SK-N-SH (cell line): ENCODE results near the gene MRPL41. TPM values are rescaled to one million over a fixed set of nuclear protein-coding genes. Genes with fewer than 3 reads are reported as not detected.
"Not testable (repeated sequence)": the region's sequence is repeated elsewhere in the genome, so short reads cannot be mapped to it uniquely, and the experiment has no call there.

Experiments used
- CTCF ChIA-PET: fragments of 300-600, 350-600 bp; formaldehyde crosslinking; extraction: SDS; loops from one replicate; lab custom pipeline; 2021; lab: Yijun Ruan, JAX
- POLR2A ChIA-PET: fragments of 350-600 bp; sonication (Branson Sonifier 250); formaldehyde crosslinking; extraction: SDS; loops from one replicate; lab custom pipeline; 2020; ENCODE audit warnings: antibody characterized with exemption, inconsistent platforms; lab: Yijun Ruan, JAX
- DNase-seq: peaks from one replicate; pipeline ENCODE4 v3.0.0; 2012
- H2AFZ ChIP-seq: fragments of 200-600 bp; sonication (generic); 2 replicates; pipeline ENCODE4 v1.8.1; 2016; ENCODE audit warnings: antibody characterized with exemption, mild to moderate bottlenecking, low read depth
- H3F3A ChIP-seq: fragments of 200-600 bp; sonication (generic); replicated peaks from 2 replicates; pipeline ENCODE3; 2016; ENCODE audit warnings: antibody characterized with exemption, mild to moderate bottlenecking; ENCODE audit not compliant: insufficient read depth
- H3K27ac ChIP-seq, 2 experiments: fragments of 200-500 bp in 1 of 2; fragments of 200-600 bp in 1 of 2; sonication (Bioruptor generic) in 1 of 2; sonication (generic), shearing (Covaris generic) in 1 of 2; 2 replicates each; pipeline versions ENCODE4 v1.5.1 to v1.6.1; 2014 to 2016; ENCODE audit warnings: low read depth in 2 of 2, inconsistent platforms in 1 of 2, low read length in 1 of 2, mild to moderate bottlenecking in 1 of 2, mixed read lengths in 1 of 2
- H3K27me3 ChIP-seq: fragments of 200-600 bp; sonication (generic), shearing (Covaris generic); 2 replicates; pipeline ENCODE4 v1.6.1; 2016; ENCODE audit warnings: mixed run types; ENCODE audit not compliant: insufficient read depth
- H3K36me3 ChIP-seq, 2 experiments: fragments of 200-500 bp in 1 of 2; fragments of 200-600 bp in 1 of 2; sonication (Bioruptor generic) in 1 of 2; sonication (generic) in 1 of 2; replicated peaks in 1 of 2; 2 replicates each; pipeline versions ENCODE3 to v1.5.1; 2014 to 2016; ENCODE audit warnings: low read length in 1 of 2, mild to moderate bottlenecking in 1 of 2; ENCODE audit not compliant: insufficient read depth in 2 of 2, control insufficient read depth in 1 of 2
- H3K4me1 ChIP-seq, 2 experiments: fragments of 200-500 bp in 1 of 2; fragments of 200-600 bp in 1 of 2; sonication (Bioruptor generic) in 1 of 2; sonication (generic), shearing (Covaris generic) in 1 of 2; 2 replicates each; pipeline versions ENCODE4 v1.5.1 to v1.6.1; 2014 to 2016; ENCODE audit warnings: low read depth in 1 of 2, low read length in 1 of 2, mixed run types in 1 of 2; ENCODE audit not compliant: insufficient read depth in 2 of 2, control insufficient read depth in 1 of 2
- H3K4me2 ChIP-seq: fragments of 200-600 bp; sonication (generic), shearing (Covaris generic); 2 replicates; pipeline ENCODE4 v1.6.1; 2017; ENCODE audit warnings: mixed run types
- H3K4me3 ChIP-seq, 2 experiments: fragments of 200-500 bp in 1 of 2; fragments of 200-600 bp in 1 of 2; sonication (Bioruptor generic) in 1 of 2; sonication (generic), shearing (Covaris generic) in 1 of 2; 2 replicates each; pipeline versions ENCODE4 v1.5.1 to v1.8.1; 2014 to 2016; ENCODE audit warnings: low read depth in 2 of 2, inconsistent platforms in 1 of 2, low read length in 1 of 2, mild to moderate bottlenecking in 1 of 2, mixed read lengths in 1 of 2, moderate library complexity in 1 of 2
- H3K79me2 ChIP-seq: fragments of 200-600 bp; sonication (generic); 2 replicates; pipeline ENCODE4 v1.8.1; 2017; ENCODE audit warnings: mild to moderate bottlenecking; ENCODE audit not compliant: insufficient read depth
- H3K9ac ChIP-seq: fragments of 200-600 bp; sonication (generic); 2 replicates; pipeline ENCODE4 v1.6.1; 2017; ENCODE audit warnings: mixed run types
- H3K9me2 ChIP-seq: fragments of 200-600 bp; sonication (generic); 2 replicates; pipeline ENCODE4 v1.6.1; 2017; ENCODE audit warnings: mixed run types
- H3K9me3 ChIP-seq: fragments of 200-600 bp; sonication (generic); 2 replicates; pipeline ENCODE4 v1.6.1; 2017; ENCODE audit warnings: mixed run types, mild to moderate bottlenecking, moderate library complexity
- H4K20me1 ChIP-seq: fragments of 200-600 bp; sonication (generic); 2 replicates; pipeline ENCODE4 v1.6.1; 2017; ENCODE audit warnings: mild to moderate bottlenecking, mixed run types; ENCODE audit not compliant: insufficient read depth
- EP300 ChIP-seq, 2 experiments: IDR thresholded peaks; 2 replicates each; pipeline versions ENCODE4 v1.4.0 to v1.6.1; 2012; ENCODE audit warnings: borderline replicate concordance in 1 of 2, low read depth in 1 of 2, low read length in 1 of 2
- FOXJ3 ChIP-seq: sonication (generic); formaldehyde crosslinking; IDR thresholded peaks from 2 replicates; pipeline ENCODE4 v1.5.1; 2020; ENCODE audit warnings: mild to moderate bottlenecking, missing genetic modification reagents
- FOXM1 ChIP-seq: IDR thresholded peaks from 2 replicates; pipeline ENCODE4 v1.4.0; 2012; ENCODE audit warnings: low read depth, mild to moderate bottlenecking
- JUND ChIP-seq: IDR thresholded peaks from 2 replicates; pipeline ENCODE4 v1.4.0; 2012
- RFX5 ChIP-seq: IDR thresholded peaks from 2 replicates; pipeline ENCODE4 v1.6.1; 2012; ENCODE audit warnings: mild to moderate bottlenecking, improper control_type of control experiment, low read length
- SMC3 ChIP-seq: IDR thresholded peaks from 2 replicates; pipeline ENCODE4 v1.6.1; 2012; ENCODE audit warnings: low read depth, low read length, improper control_type of control experiment
- TAF1 ChIP-seq: IDR thresholded peaks from 2 replicates; pipeline ENCODE4 v1.6.1; 2012; ENCODE audit warnings: low read depth, mild to moderate bottlenecking, low read length, moderate library complexity, borderline replicate concordance
- TEAD4 ChIP-seq: IDR thresholded peaks from 2 replicates; pipeline ENCODE4 v1.4.0; 2012; ENCODE audit warnings: mild to moderate bottlenecking, borderline replicate concordance; ENCODE audit not compliant: insufficient read depth
- YY1 ChIP-seq: IDR thresholded peaks from 2 replicates; pipeline ENCODE4 v1.4.0; 2012; ENCODE audit warnings: low read depth, mild to moderate bottlenecking
- WGBS: methylation state at CpG from one replicate; pipeline ENCODE4 v1.1.6; 2017; ENCODE audit warnings: low lambda C conversion rate; 5-methylcytosine and 5-hydroxymethylcytosine counted together
- polyA plus RNA-seq, 3 experiments: library from polyadenylated mRNA; depleted of rRNA; stranded (reverse); fragments of >200 nt; gene quantifications; 2 replicates each; pipeline ENCODE4 v1.2.3, GENCODE V29; 2012
- TF ChIP-seq, protein P1 (sequence below): IDR thresholded peaks from 2 replicates; pipeline ENCODE4; 2012
- TF ChIP-seq, protein P2 (sequence below): IDR thresholded peaks from 2 replicates; pipeline ENCODE4 v1.4.0; 2012; ENCODE audit warnings: low read depth
- TF ChIP-seq, protein P3 (sequence below): IDR thresholded peaks from 2 replicates; pipeline ENCODE4 v1.4.0; 2012; ENCODE audit warnings: low read depth, borderline replicate concordance
- TF ChIP-seq, protein P4 (sequence below): IDR thresholded peaks from 2 replicates; pipeline ENCODE4 v1.4.0; 2012; ENCODE audit warnings: low read depth, borderline replicate concordance
- TF ChIP-seq, protein P5 (sequence below): fragments of 150-350 bp; IDR thresholded peaks from 2 replicates; pipeline ENCODE4 v1.6.1; 2016; ENCODE audit warnings: mild to moderate bottlenecking, low read depth, low read length

MRPL41 gene
- polyA plus RNA-seq, 1 of the 3 experiments (the other 2 are of a cell fraction), result 58.9 TPM

DNA sequence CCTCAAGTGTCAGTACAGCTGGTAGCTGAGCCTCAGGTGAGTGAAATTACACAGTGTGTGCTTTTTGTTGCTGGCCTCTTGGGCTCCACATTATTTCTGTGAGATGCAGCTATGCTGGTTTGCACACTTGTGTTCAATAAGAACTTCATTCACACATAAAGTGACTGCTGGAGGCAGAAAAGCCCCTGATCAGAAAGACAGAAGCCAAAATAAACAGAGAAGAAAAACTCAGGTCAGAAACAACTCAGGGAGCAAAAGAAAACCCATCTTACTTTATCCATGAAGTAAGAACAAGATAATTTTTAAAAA, 16.6 kb upstream of the MRPL41 start:
- H3K27me3 ChIP-seq, result no peaks in the 10 kb centered on the region
- no peak overlapping the region for H3K9ac ChIP-seq
- DNase-seq, result no peak
- H3K9me3 ChIP-seq, result no peaks in the 10 kb centered on the region
- no peak overlapping the region for H3K4me3 ChIP-seq
- no peaks in the 10 kb centered on the region for H4K20me1 ChIP-seq
- H3K27ac ChIP-seq, result no peak overlapping the region
- no peaks in the 10 kb centered on the region for H3F3A ChIP-seq
- H3K4me2 ChIP-seq, result peak overlapping the region; percentile 0; the same call in 1 of the 2 replicates
- no peak for TF ChIP-seq JUND
- no peak for TF ChIP-seq EP300 (IDR thresholded peaks at IDR 0.05; ENCODE audit: borderline replicate concordance in 1 of 2, low read depth in 1 of 2, low read length in 1 of 2)
- TF ChIP-seq TAF1, result no peak
- TF ChIP-seq, protein P1, sequence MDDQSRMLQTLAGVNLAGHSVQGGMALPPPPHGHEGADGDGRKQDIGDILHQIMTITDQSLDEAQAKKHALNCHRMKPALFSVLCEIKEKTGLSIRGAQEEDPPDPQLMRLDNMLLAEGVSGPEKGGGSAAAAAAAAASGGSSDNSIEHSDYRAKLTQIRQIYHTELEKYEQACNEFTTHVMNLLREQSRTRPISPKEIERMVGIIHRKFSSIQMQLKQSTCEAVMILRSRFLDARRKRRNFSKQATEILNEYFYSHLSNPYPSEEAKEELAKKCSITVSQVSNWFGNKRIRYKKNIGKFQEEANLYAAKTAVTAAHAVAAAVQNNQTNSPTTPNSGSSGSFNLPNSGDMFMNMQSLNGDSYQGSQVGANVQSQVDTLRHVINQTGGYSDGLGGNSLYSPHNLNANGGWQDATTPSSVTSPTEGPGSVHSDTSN, result no peak
- no peak for TF ChIP-seq SMC3
- TF ChIP-seq, protein P2, sequence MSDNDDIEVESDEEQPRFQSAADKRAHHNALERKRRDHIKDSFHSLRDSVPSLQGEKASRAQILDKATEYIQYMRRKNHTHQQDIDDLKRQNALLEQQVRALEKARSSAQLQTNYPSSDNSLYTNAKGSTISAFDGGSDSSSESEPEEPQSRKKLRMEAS, result no peak
- no peak for TF ChIP-seq RFX5
- TF ChIP-seq FOXJ3, result no peak
- ChIA-PET POLR2A (interaction anchor here (0.6 kb wide), 1 partner anchor 16 kb away, joined by 3 read pairs; the partner anchor contains the start of gene PNPLA7), CTCF (interaction anchor here (0.5 to 2.3 kb wide), 16 partner anchors 11 to 1046 kb away, joined by 3 to 13 read pairs (median 4); partner anchors contain the start of genes EXD3, MRPL41 and NOXA1)
- H3K79me2 ChIP-seq, result no peaks in the 10 kb centered on the region
- peak overlapping the region; percentile 94 for H2AFZ ChIP-seq
- H3K36me3 ChIP-seq, result no peaks in the 10 kb centered on the region
- peaks cover 0 to 7% of the 10 kb centered on the region in 2 experiments; a peak in 1 of 4 replicates for H3K4me1 ChIP-seq
- no peaks in the 10 kb centered on the region for H3K9me2 ChIP-seq

DNA sequence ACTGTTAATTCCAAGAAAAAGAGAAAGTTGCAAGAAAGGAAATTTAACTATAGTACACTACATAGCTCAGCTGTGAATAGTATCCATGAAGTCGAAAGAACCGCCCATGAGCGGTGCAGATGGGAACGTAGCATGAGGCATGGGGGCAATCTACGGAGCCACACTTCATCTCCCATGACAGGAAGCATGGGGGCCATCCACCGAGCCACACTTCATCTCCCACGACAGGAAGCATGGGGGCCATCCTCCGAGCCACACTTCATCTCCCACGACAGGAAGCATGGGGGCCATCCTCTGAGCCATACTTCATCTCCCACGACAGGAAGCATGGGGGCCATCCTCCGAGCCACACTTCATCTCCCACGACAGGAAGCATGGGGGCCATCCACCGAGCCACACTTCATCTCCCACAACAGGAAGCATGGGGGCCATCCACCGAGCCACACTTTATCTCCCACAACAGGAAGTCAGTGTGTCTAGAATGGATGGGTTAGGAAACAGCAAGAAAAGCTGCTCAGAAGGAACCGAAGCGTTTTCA, 15.0 kb upstream of the MRPL41 start:
- H3K9me2 ChIP-seq, H3K36me3 ChIP-seq, H2AFZ ChIP-seq, H3K79me2 ChIP-seq, POLR2A ChIA-PET, H4K20me1 ChIP-seq, H3K4me3 ChIP-seq, H3K27ac ChIP-seq, H3K27me3 ChIP-seq, H3K4me2 ChIP-seq, H3F3A ChIP-seq, H3K9ac ChIP-seq, H3K4me1 ChIP-seq, H3K9me3 ChIP-seq, DNase-seq: not testable (repeated sequence)
- 86% methylated on average over 14 of the region's 16 CpGs for WGBS
- CTCF ChIA-PET, result interaction anchor here (0.7 kb wide), 1 partner anchor 43 kb away, joined by 4 read pairs; no protein-coding TSS in a partner anchor

DNA sequence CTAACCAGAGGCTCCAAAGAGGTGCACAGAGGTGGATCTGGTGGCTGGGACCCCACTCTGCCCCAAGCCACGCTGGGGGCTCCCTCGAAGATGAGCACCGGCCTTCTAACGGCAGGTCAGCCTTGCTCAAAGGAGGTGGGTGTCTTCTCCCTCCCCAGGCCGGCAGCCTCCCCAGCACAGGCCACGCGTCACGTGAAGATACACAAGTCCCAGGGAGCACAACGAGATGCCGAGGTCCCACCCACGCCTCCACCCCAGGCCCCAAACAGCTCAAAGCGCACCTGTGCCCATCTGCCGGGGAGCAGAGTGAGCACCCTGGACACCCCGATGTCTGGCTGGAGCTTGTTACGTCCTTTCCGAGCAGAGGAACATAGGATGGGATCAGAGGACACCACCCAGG, 13.6 kb upstream of the MRPL41 start:
- no peaks in the 10 kb centered on the region for H3F3A ChIP-seq
- H3K9ac ChIP-seq, result no peak overlapping the region
- H3K9me3 ChIP-seq, result no peaks in the 10 kb centered on the region
- H3K4me3 ChIP-seq, result no peak overlapping the region
- H3K79me2 ChIP-seq, result no peaks in the 10 kb centered on the region
- H3K27ac ChIP-seq, result no peak overlapping the region
- peaks cover 0 to 7% of the 10 kb centered on the region in 2 experiments; a peak in 1 of 4 replicates for H3K4me1 ChIP-seq
- ChIA-PET CTCF (interaction anchor here (0.6 to 1.1 kb wide), 4 partner anchors 12 to 1133 kb away, joined by 3 to 5 read pairs (median 3); partner anchors contain the start of genes DPH7 and PNPLA7), POLR2A (no interaction called here)
- H3K4me2 ChIP-seq, result no peak overlapping the region
- H4K20me1 ChIP-seq, result no peaks in the 10 kb centered on the region
- no peaks in the 10 kb centered on the region for H3K9me2 ChIP-seq
- DNase-seq, result no peak
- H2AFZ ChIP-seq, result no peak overlapping the region
- no peaks in the 10 kb centered on the region for H3K36me3 ChIP-seq
- H3K27me3 ChIP-seq, result no peaks in the 10 kb centered on the region
- WGBS, result 99% methylated on average over 10 of the region's 16 CpGs
- TF ChIP-seq, protein P2, result no peak
- TF ChIP-seq, protein P3, sequence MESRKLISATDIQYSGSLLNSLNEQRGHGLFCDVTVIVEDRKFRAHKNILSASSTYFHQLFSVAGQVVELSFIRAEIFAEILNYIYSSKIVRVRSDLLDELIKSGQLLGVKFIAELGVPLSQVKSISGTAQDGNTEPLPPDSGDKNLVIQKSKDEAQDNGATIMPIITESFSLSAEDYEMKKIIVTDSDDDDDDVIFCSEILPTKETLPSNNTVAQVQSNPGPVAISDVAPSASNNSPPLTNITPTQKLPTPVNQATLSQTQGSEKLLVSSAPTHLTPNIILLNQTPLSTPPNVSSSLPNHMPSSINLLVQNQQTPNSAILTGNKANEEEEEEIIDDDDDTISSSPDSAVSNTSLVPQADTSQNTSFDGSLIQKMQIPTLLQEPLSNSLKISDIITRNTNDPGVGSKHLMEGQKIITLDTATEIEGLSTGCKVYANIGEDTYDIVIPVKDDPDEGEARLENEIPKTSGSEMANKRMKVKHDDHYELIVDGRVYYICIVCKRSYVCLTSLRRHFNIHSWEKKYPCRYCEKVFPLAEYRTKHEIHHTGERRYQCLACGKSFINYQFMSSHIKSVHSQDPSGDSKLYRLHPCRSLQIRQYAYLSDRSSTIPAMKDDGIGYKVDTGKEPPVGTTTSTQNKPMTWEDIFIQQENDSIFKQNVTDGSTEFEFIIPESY, result no peak
- TF ChIP-seq, protein P4, sequence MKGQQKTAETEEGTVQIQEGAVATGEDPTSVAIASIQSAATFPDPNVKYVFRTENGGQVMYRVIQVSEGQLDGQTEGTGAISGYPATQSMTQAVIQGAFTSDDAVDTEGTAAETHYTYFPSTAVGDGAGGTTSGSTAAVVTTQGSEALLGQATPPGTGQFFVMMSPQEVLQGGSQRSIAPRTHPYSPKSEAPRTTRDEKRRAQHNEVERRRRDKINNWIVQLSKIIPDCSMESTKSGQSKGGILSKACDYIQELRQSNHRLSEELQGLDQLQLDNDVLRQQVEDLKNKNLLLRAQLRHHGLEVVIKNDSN, result no peak
- TF ChIP-seq YY1 (no peak), TEAD4 (no peak), FOXM1 (no peak), TAF1 (no peak)
- TF ChIP-seq, protein P5, sequence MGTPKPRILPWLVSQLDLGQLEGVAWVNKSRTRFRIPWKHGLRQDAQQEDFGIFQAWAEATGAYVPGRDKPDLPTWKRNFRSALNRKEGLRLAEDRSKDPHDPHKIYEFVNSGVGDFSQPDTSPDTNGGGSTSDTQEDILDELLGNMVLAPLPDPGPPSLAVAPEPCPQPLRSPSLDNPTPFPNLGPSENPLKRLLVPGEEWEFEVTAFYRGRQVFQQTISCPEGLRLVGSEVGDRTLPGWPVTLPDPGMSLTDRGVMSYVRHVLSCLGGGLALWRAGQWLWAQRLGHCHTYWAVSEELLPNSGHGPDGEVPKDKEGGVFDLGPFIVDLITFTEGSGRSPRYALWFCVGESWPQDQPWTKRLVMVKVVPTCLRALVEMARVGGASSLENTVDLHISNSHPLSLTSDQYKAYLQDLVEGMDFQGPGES, result no peak
- TF ChIP-seq, protein P1, result no peak
